ENCODE data around the gene PRR14L. TPM values are rescaled to one million over a fixed set of nuclear protein-coding genes. Genes with fewer than 3 reads are reported as not detected.

PRR14L gene
- total RNA-seq, 1 experiment from 2014 or later: 43.9 TPM

DNA sequence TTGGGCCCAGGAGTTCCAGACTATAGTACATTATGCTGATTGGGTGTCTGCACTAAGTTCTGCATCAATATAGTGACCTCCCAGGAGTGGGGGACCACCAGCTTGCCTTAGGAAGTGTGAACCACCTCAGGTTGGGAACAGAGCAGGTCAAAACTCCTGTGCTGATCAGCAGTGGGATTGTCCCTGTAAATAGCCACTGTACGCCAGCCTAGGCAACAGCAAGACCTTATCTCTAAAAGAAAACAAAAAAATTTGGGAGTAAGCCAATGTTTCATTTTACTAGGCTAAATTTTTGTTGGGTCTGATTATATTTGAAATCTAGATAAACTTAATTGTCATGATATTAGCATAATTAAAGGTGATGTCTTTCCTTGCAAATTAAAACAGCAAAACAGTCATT is 7.3 kb upstream of the PRR14L start:
- H3F3A ChIP-seq (ENCODE audit: insufficient read depth, low read depth): peaks cover 22% of the 10 kb centered on the region
- ChIA-PET CTCF (no interaction called here), POLR2A (ENCODE audit: unreplicated experiment) (no interaction called here)
- TF ChIP-seq, protein P1, sequence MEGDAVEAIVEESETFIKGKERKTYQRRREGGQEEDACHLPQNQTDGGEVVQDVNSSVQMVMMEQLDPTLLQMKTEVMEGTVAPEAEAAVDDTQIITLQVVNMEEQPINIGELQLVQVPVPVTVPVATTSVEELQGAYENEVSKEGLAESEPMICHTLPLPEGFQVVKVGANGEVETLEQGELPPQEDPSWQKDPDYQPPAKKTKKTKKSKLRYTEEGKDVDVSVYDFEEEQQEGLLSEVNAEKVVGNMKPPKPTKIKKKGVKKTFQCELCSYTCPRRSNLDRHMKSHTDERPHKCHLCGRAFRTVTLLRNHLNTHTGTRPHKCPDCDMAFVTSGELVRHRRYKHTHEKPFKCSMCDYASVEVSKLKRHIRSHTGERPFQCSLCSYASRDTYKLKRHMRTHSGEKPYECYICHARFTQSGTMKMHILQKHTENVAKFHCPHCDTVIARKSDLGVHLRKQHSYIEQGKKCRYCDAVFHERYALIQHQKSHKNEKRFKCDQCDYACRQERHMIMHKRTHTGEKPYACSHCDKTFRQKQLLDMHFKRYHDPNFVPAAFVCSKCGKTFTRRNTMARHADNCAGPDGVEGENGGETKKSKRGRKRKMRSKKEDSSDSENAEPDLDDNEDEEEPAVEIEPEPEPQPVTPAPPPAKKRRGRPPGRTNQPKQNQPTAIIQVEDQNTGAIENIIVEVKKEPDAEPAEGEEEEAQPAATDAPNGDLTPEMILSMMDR (conservative IDR thresholded peaks at IDR 0.05): no peak
- TF ChIP-seq EZH2 (IDR thresholded peaks at IDR 0.05; ENCODE audit: low read depth): no peak
- no peaks in the 10 kb centered on the region for H3K9me3 ChIP-seq (ENCODE audit: insufficient read depth, low read depth)
- peaks cover 25% of the 10 kb centered on the region for H3K4me1 ChIP-seq (replicated peaks; ENCODE audit: insufficient read depth)
- H3K4me2 ChIP-seq: no peak overlapping the region
- intact Hi-C loops (cut with micrococcal nuclease; ENCODE audit: unreplicated experiment): no loop called here
- BruUV-seq (replicated peaks): no TSS peak
- peaks cover 20% of the 10 kb centered on the region for H3K79me2 ChIP-seq (ENCODE audit: low read depth)
- no peak overlapping the region for H2AFZ ChIP-seq
- no peak for DNase-seq
- H3K27ac ChIP-seq: no peak overlapping the region
- no peaks in the 10 kb centered on the region for H3K27me3 ChIP-seq (ENCODE audit: insufficient read depth, low read depth)
- no peaks in the 10 kb centered on the region for H3K9me2 ChIP-seq (ENCODE audit: insufficient read depth)
- no peaks in the 10 kb centered on the region for H4K20me1 ChIP-seq (ENCODE audit: insufficient read depth)
- H3K36me3 ChIP-seq (ENCODE audit: low read depth): no peaks in the 10 kb centered on the region
- H3K4me3 ChIP-seq: no peak overlapping the region

DNA sequence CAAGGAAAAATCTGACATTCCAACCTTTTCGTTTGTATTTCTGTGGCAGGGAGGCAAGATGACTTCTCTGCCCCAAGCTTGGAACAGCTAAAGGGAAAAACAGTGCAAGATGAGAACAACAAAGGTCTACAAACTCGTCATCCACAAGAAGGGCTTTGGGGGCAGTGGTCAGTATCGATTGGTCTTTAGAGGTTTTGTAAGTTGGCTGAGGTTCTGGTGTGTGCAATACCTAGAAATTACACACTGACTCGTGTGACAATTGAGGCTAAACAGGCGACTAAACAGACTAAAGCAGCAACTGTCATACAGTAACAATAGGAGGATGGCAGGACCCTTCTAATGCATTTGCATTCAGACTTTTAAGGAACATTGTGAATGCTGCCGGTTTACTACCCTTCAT is 4.9 kb upstream of the PRR14L start:
- Histone ChIP-seq H3K4me3 (peak overlapping the region; percentile 95), H3K79me2 (ENCODE audit: low read depth) (peaks cover 20% of the 10 kb centered on the region), H3K27ac (peak overlapping the region; percentile 94), H2AFZ (peak overlapping the region; percentile 98), H3K4me1 (replicated peaks; ENCODE audit: insufficient read depth) (peaks cover 39% of the 10 kb centered on the region), H3K9me3 (ENCODE audit: insufficient read depth, low read depth) (no peaks in the 10 kb centered on the region), H3K27me3 (ENCODE audit: insufficient read depth, low read depth) (no peaks in the 10 kb centered on the region), H3K36me3 (ENCODE audit: low read depth) (no peaks in the 10 kb centered on the region), H4K20me1 (ENCODE audit: insufficient read depth) (no peaks in the 10 kb centered on the region), H3F3A (ENCODE audit: insufficient read depth, low read depth) (peaks cover 25% of the 10 kb centered on the region), H3K9me2 (ENCODE audit: insufficient read depth) (no peaks in the 10 kb centered on the region), H3K4me2 (peak overlapping the region; percentile 99)
- no TSS peak for BruUV-seq (replicated peaks)
- ChIA-PET POLR2A (ENCODE audit: unreplicated experiment) (no interaction called here), CTCF (no interaction called here)
- intact Hi-C loops (cut with micrococcal nuclease; ENCODE audit: unreplicated experiment): loop anchor here (5.0 kb wide), 2 partner anchors 72 to 192 kb away; no protein-coding TSS in a partner anchor
- no peak for TF ChIP-seq EZH2 (IDR thresholded peaks at IDR 0.05; ENCODE audit: low read depth)
- DNase-seq: no peak

DNA sequence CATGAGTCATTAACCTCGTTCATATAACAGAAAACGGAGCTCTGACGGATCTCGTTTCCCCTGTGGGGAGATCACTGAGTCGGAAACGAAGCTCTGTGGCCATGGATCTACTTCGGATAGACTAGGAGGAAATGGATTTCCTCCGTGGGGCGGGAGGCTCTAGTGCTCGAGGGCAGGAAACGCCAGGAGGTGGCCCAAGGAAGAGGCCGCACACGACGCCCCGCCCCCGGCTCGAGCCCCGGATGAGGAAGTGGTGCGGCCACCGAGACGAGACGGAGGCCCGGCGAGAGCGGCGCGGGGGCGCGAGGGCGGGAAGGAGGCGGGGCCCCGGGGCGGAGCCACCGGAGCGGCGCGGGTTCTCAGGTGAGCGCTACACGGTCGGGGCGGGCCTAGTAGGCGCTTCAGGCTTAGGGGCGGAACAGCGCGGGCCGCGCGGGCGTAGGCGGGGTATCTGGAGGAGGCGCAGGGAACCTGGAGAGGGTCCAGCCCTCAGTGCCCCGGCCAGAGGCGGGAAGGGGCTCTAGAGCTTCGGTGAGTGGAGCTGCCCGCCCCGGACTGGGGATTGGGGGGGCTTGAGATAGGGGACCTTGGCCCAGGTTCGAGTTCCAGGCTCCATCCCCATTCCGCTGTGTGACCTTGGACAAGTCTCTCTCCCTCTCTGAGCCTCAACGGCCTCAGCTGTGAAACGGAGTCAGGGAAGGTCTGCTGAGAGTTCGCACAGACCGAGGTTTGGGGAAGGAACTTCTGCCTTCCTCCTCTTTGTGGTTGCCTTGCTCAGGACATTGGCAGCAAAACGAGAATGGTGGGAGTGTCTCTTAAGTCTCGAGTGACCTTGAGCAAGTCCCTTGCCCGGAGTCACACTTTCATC is 3.9 kb upstream of the PRR14L start, which contains the start of gene DEPDC5:
Gene DEPDC5 (plus strand): TSS at position 386 of the 868 bp plus-strand sequence. CDS start 903 bp downstream, outside the sequence.
- BruUV-seq (replicated peaks): TSS peak; percentile 53
- intact Hi-C loops (cut with micrococcal nuclease; ENCODE audit: unreplicated experiment): loop anchor here (5.0 kb wide), 2 partner anchors 73 to 193 kb away; no protein-coding TSS in a partner anchor
- H3K36me3 ChIP-seq (ENCODE audit: low read depth): no peaks in the 10 kb centered on the region
- peak within 1 kb of the TSS; percentile 95 for H3K4me3 ChIP-seq
- peak; percentile 94 to 99 for DNase-seq
- H3K79me2 ChIP-seq (ENCODE audit: low read depth): peaks cover 29% of the 10 kb centered on the region
- no peaks in the 10 kb centered on the region for H4K20me1 ChIP-seq (ENCODE audit: insufficient read depth)
- H3K9me3 ChIP-seq (ENCODE audit: insufficient read depth, low read depth): no peaks in the 10 kb centered on the region
- H3F3A ChIP-seq (ENCODE audit: insufficient read depth, low read depth): peaks cover 25% of the 10 kb centered on the region
- H3K27ac ChIP-seq: peak within 1 kb of the TSS; percentile 94
- peaks cover 39% of the 10 kb centered on the region for H3K4me1 ChIP-seq (replicated peaks; ENCODE audit: insufficient read depth)
- H3K4me2 ChIP-seq: peak within 1 kb of the TSS; percentile 99
- H2AFZ ChIP-seq: peak within 1 kb of the TSS; percentile 98
- ChIA-PET CTCF (interaction anchor here (0.6 to 1.1 kb wide), 2 partner anchors 65 to 193 kb away, joined by 3 read pairs; no protein-coding TSS in a partner anchor), POLR2A (ENCODE audit: unreplicated experiment) (interaction anchor here (0.6 to 0.8 kb wide), 5 partner anchors 88 to 1807 kb away, joined by 3 to 9 read pairs (median 3); no protein-coding TSS in a partner anchor)
- H3K9me2 ChIP-seq (ENCODE audit: insufficient read depth): no peaks in the 10 kb centered on the region
- TF ChIP-seq EZH2 (IDR thresholded peaks at IDR 0.05; ENCODE audit: low read depth): no peak
- no peaks in the 10 kb centered on the region for H3K27me3 ChIP-seq (ENCODE audit: insufficient read depth, low read depth)
